ENCODE measurements around the gene SCN10A.

SCN10A gene

DNA sequence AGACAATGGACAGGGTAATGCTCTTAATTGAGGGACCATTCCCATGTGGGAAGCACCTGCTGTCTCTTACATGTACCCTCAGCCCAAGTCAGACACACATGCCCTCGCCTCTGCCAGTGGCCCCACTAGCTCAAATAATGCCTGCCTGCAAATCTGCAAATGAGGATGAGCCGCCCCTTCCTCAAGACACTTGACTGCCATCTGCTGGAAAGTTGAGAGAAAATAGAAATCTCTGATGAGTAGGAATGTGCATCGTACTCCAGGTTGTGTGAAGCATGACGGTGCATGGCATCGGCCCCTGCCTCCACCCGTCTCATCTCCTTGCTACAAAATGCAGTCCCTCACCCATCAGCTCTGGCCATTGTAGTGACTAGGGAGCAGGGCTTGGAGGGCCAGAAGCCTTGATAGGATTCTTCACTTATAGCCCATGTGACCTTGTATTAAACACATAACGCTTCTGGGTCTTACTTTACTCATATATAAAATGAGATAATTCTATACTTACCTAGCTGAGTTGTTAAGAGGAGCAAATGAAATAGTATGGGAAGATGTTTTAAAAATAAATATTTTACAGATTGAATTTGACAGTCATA is 160.2 kb downstream of the SCN10A start:
- in situ Hi-C loops (cut with HindIII; ENCODE audit: low sequenced_read_pairs): loop anchor here (10.0 kb wide), 1 partner anchor 61 kb away; no protein-coding TSS in a partner anchor

DNA sequence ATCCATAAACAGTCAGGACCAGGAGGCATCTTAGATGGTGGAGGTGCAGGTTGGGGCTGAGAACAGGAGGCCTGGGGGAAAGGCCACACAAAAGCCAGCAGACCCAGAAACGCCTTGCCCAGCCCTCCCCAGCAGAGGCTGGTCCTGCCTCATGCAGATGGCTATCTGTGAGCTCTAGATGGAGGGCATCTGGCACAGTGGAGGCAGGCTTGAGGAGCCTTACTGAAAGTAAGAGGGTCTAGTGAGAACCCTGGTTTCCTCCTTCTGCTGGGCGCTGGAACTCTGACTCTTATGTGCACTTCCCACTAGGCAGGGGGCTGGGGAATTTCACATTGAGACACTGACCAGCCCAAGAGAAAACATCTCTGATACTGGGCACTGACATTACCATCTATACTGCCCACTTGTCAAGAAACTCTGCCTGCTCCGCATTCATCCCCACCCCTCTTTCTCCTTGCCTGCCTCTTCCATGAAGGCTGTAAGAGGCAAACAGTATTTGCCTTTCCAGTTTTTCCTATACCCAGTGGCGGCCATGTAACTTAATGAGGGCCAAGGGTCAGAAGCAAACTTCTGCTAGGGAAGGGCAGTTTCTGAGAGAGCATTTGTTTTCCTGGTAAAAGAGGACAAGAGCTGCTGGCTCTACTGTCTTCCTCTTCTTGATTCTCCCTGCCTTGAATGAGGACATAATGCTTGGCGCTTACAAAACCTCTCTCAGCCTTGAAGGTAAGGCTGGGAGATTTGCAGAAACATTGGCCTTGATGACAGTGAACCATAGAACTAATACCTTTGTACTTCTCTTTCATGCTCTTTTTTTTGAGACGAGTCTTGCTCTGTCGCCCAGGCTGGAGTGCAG is 162.1 kb downstream of the SCN10A start:
- in situ Hi-C loops (cut with HindIII; ENCODE audit: low sequenced_read_pairs): loop anchor here (5.0 to 10.0 kb wide), 2 partner anchors 59 to 152 kb away; no protein-coding TSS in a partner anchor

DNA sequence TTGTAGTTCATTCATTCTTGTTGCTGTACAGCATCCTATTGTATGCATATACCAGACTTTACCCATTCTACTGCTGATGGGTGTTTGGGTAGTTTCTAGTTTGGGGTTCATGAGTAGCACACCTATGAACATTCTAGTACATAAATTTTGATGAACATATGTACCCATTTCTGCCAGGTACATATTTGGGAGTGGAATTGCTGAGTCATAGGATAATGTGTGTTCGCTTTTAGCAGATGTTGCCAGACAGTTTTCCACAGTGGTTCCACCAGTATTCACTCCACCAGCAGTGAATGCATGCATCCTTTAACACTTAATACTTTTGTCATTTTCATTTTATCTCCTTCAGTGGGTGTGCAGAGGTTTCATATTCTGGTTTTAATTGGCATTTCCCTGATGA is 163.1 kb downstream of the SCN10A start:
- in situ Hi-C loops (cut with HindIII; ENCODE audit: low sequenced_read_pairs): loop anchor here (5.0 to 10.0 kb wide), 2 partner anchors 58 to 151 kb away; no protein-coding TSS in a partner anchor

DNA sequence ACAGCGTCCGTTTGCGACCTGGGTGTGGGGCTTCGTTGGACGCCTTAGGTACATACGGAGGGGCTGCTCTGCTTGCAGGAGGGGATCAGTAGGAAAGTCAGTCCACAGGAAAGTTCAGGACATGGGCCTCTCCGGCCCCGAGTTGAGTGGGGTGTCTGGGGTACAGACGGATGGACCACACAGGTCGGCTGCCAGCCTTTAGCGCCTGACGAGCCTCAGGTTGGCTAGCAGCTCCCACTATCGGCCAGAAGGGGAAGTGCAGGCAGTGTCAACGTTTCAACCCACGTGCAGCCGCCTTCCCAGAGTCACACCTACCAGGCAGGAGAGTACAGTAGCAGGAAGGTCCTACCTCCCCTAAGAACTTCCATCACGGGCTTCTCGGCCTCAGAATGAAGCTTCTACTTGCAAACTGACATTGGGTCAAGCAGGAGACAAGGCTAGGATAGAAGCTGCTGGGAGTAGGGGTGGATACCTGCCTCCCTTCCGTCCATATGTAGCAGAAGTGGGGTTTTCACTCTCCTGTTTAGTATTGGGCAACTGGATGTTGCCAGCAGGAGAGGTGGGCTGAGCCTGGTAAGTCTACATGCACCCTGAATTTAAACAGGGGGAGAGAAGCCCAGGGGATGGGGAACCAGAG is 164.7 kb downstream of the SCN10A start:
- in situ Hi-C loops (cut with HindIII; ENCODE audit: low sequenced_read_pairs): loop anchor here (5.0 to 10.0 kb wide), 2 partner anchors 56 to 149 kb away; no protein-coding TSS in a partner anchor

DNA sequence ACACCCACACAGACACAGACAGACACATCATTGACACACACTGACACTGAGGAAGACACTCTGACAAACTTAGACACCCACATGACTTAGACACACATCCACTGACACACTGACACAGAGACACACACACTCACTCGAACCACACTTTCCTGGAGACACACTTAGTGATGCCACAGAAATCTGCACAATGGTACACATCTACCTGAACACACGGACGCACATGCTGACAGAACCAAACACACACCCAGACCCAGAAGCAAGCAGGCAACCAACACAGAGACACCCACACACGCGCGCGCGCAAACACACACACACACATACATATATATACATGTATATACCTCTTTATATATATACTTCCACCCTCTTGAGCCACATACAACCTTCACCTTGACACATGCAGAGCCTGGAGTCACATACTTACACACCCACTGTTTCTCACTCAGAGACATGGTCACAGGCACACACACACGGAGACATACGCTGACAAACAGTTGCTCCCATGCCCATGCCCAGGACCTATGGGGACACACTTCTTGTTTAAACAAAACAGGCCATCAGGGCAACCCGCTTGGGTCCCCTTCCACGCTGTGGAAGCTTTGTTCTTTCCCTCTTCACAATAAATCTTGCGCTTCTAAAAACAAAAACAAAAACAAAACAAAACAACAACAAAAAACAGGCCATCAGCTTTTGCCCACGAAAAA is 165.6 kb downstream of the SCN10A start:
- in situ Hi-C loops (cut with HindIII; ENCODE audit: low sequenced_read_pairs): loop anchor here (5.0 to 10.0 kb wide), 2 partner anchors 56 to 148 kb away; no protein-coding TSS in a partner anchor

DNA sequence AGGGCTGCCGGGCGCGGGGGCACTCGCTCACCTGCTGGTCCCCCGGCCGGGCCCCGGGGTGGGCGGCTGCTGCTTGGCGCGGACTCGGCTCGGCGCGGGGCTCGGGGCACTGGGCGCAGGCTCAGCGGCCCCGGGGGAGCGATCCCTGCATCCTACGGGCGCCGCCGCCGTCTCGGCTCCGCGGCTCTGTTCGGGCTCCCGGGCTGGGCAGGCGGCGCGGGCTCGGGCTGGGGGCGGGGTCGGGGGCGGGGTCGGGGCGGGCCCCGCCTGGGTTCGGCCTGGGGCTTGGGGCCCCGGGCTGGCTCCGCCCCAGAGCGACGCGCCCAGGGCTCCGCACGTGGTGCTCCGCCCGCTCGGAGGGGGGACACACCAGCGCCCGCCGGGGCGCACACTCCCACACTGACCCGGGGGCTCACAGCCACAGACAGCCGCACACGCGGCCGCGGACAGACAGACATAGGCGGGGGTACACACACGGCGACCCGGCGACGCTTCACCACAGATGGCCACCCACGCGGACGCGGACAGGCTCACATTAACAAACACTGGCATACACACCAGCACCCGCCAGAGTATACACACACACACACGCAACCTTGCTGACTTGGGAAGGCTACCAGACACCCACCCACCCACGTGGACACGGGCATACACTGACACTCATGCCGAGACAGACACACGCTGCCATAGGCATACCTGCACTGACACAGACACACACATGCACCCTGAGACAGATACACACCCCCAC is 166.3 kb downstream of the SCN10A start, which contains the start of gene SCN5A:
SCN5A (minus strand) TSS at position 188 of the 748 bp plus-strand sequence. CDS start 16,380 bp downstream, outside the sequence.
- in situ Hi-C loops (cut with HindIII; ENCODE audit: low sequenced_read_pairs): loop anchor here (5.0 to 10.0 kb wide), 2 partner anchors 55 to 147 kb away; no protein-coding TSS in a partner anchor

DNA sequence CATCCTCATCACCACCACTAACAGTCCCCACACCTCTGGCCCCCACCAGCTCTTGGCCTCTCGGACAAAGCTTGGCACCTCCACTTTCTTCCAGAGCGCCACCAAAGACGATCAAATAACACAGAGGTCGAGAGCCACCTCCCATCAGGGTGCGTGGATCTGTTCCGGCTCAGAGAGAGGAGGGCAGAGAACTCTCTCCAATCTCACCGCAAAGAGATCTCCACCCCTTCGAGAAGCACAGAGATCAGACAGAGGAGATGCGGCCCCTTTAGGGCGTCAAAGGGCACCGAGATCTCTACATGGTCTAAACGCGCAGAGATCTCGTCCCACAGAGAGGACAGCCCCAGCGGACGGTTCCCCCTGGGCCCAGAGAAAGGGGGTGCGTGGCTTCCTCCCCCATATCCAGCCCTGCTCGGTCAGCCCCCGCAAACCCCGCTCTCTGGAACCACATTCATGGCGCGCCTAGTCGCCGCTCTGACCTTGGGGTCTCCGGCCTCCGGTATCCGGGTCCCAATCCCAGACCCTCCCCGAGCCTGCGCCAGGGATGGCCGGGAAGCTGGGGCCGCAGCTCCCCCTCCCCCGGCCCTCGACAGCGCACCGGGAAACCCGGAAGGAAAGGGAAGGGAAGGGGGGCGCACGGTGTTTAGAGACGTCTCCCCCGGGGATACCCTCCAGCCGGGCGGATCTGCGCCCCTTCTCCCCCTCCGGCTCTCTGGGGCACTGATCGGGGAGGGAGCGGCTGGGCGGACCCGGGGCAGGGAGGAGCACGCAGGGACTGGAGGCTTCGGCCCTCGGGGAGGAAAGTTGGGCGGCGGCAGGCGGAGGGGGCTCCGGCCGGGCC is 167.1 kb downstream of the SCN10A start:
- in situ Hi-C loops (cut with HindIII; ENCODE audit: low sequenced_read_pairs): no loop called here

DNA sequence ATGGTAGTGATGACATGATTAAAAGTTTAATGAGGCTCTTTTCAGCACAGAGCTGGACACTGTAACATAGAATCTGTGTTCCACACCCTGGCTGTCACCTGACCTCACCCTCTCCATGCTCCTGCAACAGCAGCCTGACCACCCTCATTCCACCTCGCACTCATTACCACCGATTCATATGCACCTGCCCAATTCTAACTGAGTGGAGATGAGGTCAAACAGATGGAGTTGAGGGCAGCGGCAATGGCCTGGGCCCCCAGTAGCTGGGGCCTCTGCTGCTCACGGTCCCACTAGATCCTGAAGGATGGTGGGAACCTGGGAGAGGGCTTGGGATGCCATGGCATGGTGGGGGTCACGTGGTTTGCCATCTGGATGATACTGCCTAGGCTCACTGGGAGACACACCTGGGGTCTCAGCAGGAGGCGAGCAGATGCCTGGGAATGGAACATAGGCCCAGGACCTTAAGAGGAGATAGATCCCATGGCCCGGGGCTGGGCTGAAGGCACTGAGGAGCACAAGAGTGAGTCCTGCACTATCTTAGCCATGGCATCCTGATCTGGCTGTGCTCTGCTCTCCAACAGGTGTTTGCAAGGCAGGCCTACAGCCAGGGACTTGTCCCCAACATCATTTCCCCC is 167.9 kb downstream of the SCN10A start:
- in situ Hi-C loops (cut with HindIII; ENCODE audit: low sequenced_read_pairs): no loop called here

DNA sequence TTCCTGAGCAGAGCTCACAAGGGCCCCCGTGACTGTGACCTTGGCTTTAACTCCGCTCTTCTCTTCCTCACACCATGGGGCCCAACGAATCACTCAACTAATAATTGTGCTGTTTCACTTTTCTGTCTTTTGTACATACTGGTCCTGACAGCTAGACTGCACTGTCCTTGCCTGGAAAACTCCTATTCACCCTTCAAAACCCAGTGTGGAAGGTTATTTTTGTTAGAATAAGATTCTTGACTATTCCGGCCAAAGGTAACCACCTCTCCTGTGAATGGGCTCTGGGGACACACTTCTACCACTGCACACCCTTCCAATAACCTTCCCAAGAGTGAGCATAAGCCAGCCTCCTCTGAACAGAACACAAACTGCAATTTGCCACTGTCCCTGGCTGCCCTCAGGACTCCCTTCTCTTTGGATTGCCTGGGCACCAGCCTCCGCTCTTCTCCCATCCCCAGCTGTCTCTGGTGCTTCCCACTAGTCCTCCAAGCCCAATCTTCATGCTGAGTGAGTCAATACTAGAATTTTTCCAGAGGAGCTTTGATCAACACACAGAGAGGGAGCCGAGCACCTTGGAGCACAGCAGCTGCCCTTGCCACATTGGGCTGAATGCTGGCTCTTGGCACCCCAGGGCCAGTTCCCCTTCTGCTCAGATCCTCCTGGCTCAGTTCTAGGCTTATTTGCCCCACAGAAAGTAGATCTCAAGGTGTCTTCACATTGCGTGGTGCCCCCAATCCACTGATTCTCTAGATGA is 168.6 kb downstream of the SCN10A start:
- in situ Hi-C loops (cut with HindIII; ENCODE audit: low sequenced_read_pairs): no loop called here

All from DLD1 (cell line).